Breast epithelium (tissue), 3 donors: ENCODE measurements around the gene HPS1.

ENCODE experiments used
- POLR2A ChIP-seq: fragments of 450-650 bp; IDR thresholded peaks from one replicate; pipeline ENCODE4 v1.6.1; 2016; ENCODE audit warnings: antibody characterized with exemption, mild to moderate bottlenecking, moderate library complexity
- POLR2AphosphoS5 ChIP-seq, 3 donors: sonication (generic); formaldehyde crosslinking; IDR thresholded peaks; one replicate each; pipeline ENCODE4 v1.6.1; 2017; ENCODE audit warnings: antibody characterized with exemption in 3 of 3
- TF ChIP-seq, protein P1 (sequence below), 3 donors: fragments of 450-650 bp; IDR thresholded peaks; one replicate each; pipeline ENCODE4 v1.5.1; 2016 to 2017; ENCODE audit warnings: antibody characterized with exemption in 3 of 3, mild to moderate bottlenecking in 3 of 3, moderate library complexity in 3 of 3

GRCh38 chr10:98463976-98464754 is 17.4 kb upstream of the HPS1 start:
- TF ChIP-seq POLR2A (no peak), POLR2AphosphoS5 (IDR thresholded peaks at IDR 0.05) (no peak)
- TF ChIP-seq, protein P1, sequence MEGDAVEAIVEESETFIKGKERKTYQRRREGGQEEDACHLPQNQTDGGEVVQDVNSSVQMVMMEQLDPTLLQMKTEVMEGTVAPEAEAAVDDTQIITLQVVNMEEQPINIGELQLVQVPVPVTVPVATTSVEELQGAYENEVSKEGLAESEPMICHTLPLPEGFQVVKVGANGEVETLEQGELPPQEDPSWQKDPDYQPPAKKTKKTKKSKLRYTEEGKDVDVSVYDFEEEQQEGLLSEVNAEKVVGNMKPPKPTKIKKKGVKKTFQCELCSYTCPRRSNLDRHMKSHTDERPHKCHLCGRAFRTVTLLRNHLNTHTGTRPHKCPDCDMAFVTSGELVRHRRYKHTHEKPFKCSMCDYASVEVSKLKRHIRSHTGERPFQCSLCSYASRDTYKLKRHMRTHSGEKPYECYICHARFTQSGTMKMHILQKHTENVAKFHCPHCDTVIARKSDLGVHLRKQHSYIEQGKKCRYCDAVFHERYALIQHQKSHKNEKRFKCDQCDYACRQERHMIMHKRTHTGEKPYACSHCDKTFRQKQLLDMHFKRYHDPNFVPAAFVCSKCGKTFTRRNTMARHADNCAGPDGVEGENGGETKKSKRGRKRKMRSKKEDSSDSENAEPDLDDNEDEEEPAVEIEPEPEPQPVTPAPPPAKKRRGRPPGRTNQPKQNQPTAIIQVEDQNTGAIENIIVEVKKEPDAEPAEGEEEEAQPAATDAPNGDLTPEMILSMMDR (IDR thresholded peaks at IDR 0.05), result no peak
